Endothelial cell of umbilical vein (primary cell): ENCODE data around the gene PXYLP1. TPM values are rescaled to one million over a fixed set of nuclear protein-coding genes. Genes with fewer than 3 reads are reported as not detected.

Experiments used
- BruUV-seq: library from RNA; stranded (reverse); fragments of 400-500 nt; replicated peaks from 2 replicates; lab custom pipeline; 2021; lab: Mats Ljungman, UMichigan
- CTCF ChIA-PET: fragments of 300-600, 350-600 bp; sonication (Branson Sonifier 250); formaldehyde crosslinking; loops from one replicate; lab custom pipeline; 2021; ENCODE audit warnings: antibody characterized with exemption, inconsistent platforms; lab: Charles Lee
- POLR2A ChIA-PET: fragments of 300-600, 350-600 bp; sonication (Branson Sonifier 250); formaldehyde crosslinking; loops from one replicate; lab custom pipeline; 2021; ENCODE audit warnings: antibody characterized with exemption, inconsistent platforms; lab: Charles Lee
- DNase-seq: peaks from one replicate; pipeline ENCODE4 v3.0.0-alpha.2; 2011; ENCODE audit warnings: low read depth, low spot score
- FAIRE-seq: peaks from 2 replicates; lab custom pipeline; 2011; peaks lifted over from hg19 to GRCh38; lab: Jason Lieb, UNC
- H2AFZ ChIP-seq: 2 replicates; pipeline ENCODE4 v1.6.0; 2012; ENCODE audit warnings: low read depth, low read length, control low read depth, inconsistent platforms
- H3K27ac ChIP-seq: 2 replicates; pipeline ENCODE4 v1.5.1; 2011; ENCODE audit warnings: low read depth, mild to moderate bottlenecking, control low read depth, low read length, moderate library complexity; ENCODE audit not compliant: insufficient read depth
- H3K27me3 ChIP-seq, 2 experiments: 2 replicates each; pipeline versions ENCODE4 v1.6.0 to v1.6.1; 2011; ENCODE audit warnings: low read length in 2 of 2, mixed read lengths in 1 of 2; ENCODE audit not compliant: control insufficient read depth in 2 of 2, insufficient read depth in 2 of 2
- H3K36me3 ChIP-seq, 2 experiments: 2 replicates in 1 of 2; 3 replicates in 1 of 2; pipeline ENCODE4 v1.5.1; 2011; ENCODE audit warnings: low read length in 2 of 2, mild to moderate bottlenecking in 1 of 2, moderate library complexity in 1 of 2; ENCODE audit not compliant: control insufficient read depth in 2 of 2, insufficient read depth in 2 of 2; ENCODE audit errors: extremely low read depth in 1 of 2
- H3K4me1 ChIP-seq: 3 replicates; pipeline ENCODE4 v1.5.1; 2011; ENCODE audit warnings: mild to moderate bottlenecking, low read length; ENCODE audit not compliant: control insufficient read depth, insufficient read depth; ENCODE audit errors: extremely low read depth
- H3K4me2 ChIP-seq: 2 replicates; pipeline ENCODE4 v1.6.1; 2011; ENCODE audit warnings: low read length, control low read depth, mixed read lengths; ENCODE audit not compliant: insufficient read depth
- H3K4me3 ChIP-seq, 3 experiments: fragments of 200-600 bp in 1 of 3; sonication (generic), shearing (Covaris generic) in 1 of 3; replicated peaks in 1 of 3; 2 replicates each; pipeline ENCODE4 v1.5.1; 2011 to 2016; ENCODE audit warnings: control low read depth in 3 of 3, low read length in 3 of 3, mild to moderate bottlenecking in 2 of 3, inconsistent platforms in 1 of 3, low read depth in 1 of 3, moderate library complexity in 1 of 3; ENCODE audit not compliant: insufficient read depth in 1 of 3
- H3K79me2 ChIP-seq: 2 replicates; pipeline ENCODE4 v1.6.0; 2012; ENCODE audit warnings: low read length, inconsistent platforms; ENCODE audit not compliant: control insufficient read depth, insufficient read depth
- H3K9ac ChIP-seq: replicated peaks from 2 replicates; pipeline ENCODE3; 2011; ENCODE audit warnings: low read length, control low read depth; ENCODE audit not compliant: insufficient read depth; ENCODE audit errors: extremely low read depth
- H3K9me1 ChIP-seq: replicated peaks from 3 replicates; pipeline ENCODE4 v1.6.0; 2011; ENCODE audit warnings: mild to moderate bottlenecking, low read length; ENCODE audit not compliant: control insufficient read depth, insufficient read depth; ENCODE audit errors: extremely low read depth
- H3K9me3 ChIP-seq: replicated peaks from 2 replicates; pipeline ENCODE4 v1.5.1; 2012; ENCODE audit warnings: low read length, inconsistent platforms; ENCODE audit not compliant: control insufficient read depth, insufficient read depth
- H4K20me1 ChIP-seq: replicated peaks from 2 replicates; pipeline ENCODE3; 2011; ENCODE audit warnings: mild to moderate bottlenecking, low read length; ENCODE audit not compliant: control insufficient read depth, insufficient read depth; ENCODE audit errors: extremely low read depth
- CTCF ChIP-seq, 2 donors: IDR thresholded peaks; 1 replicate in 1 of 2; 2 replicates in 1 of 2; pipeline ENCODE4 v1.5.1; 2011; ENCODE audit warnings: low read length in 2 of 2, mild to moderate bottlenecking in 2 of 2, moderate library complexity in 2 of 2, control low read depth in 1 of 2, inconsistent platforms in 1 of 2, low read depth in 1 of 2; ENCODE audit not compliant: insufficient read depth in 1 of 2; ENCODE audit errors: extremely low read depth in 1 of 2
- EZH2 ChIP-seq: IDR thresholded peaks from 2 replicates; pipeline ENCODE4 v1.6.1; 2012; ENCODE audit warnings: borderline replicate concordance, low read depth, mild to moderate bottlenecking, moderate library complexity, low read length, inconsistent platforms; ENCODE audit not compliant: severe bottlenecking
- FOS ChIP-seq: IDR thresholded peaks from 2 replicates; pipeline ENCODE4 v1.6.1; 2011; ENCODE audit warnings: mild to moderate bottlenecking, low read length, moderate library complexity, borderline replicate concordance; ENCODE audit not compliant: insufficient read depth
- GATA2 ChIP-seq: IDR thresholded peaks from 2 replicates; pipeline ENCODE4 v1.7.0; 2011; ENCODE audit warnings: low read depth, mild to moderate bottlenecking, moderate library complexity, mixed read lengths, low read length; ENCODE audit not compliant: insufficient read length, insufficient read depth
- JUN ChIP-seq: IDR thresholded peaks from 2 replicates; pipeline ENCODE4 v1.6.1; 2011; ENCODE audit warnings: borderline replicate concordance, low read depth; ENCODE audit not compliant: insufficient read length, insufficient read depth
- MAX ChIP-seq: IDR thresholded peaks from 2 replicates; pipeline ENCODE4 v1.6.1; 2011; ENCODE audit not compliant: insufficient read depth, insufficient read length
- MYC ChIP-seq: IDR thresholded peaks from one replicate; pipeline ENCODE4 v1.6.1; 2011; ENCODE audit warnings: mild to moderate bottlenecking, low read depth, low read length
- POLR2A ChIP-seq: IDR thresholded peaks from 2 replicates; pipeline ENCODE4 v1.6.1; 2012; ENCODE audit warnings: low read depth, mild to moderate bottlenecking, control low read depth, low read length
- POLR2AphosphoS5 ChIP-seq: IDR thresholded peaks from 2 replicates; pipeline ENCODE4 v1.6.1; 2012; ENCODE audit warnings: low read depth, mild to moderate bottlenecking, control low read depth, low read length, moderate library complexity; ENCODE audit not compliant: insufficient read depth
- dilution Hi-C: fragments of 300-500 bp; cut with MboI; formaldehyde crosslinking; loops from one replicate; pipeline ENCODE4 v1.15.0; 2019; ENCODE audit warnings: low sequenced_read_pairs; ENCODE audit not compliant: extremely low pct_ligation_motif_present
- intact Hi-C: fragments of 100-400 bp; cut with micrococcal nuclease; formaldehyde crosslinking; loops from one replicate; pipeline ENCODE4 v1.10.0; 2022
- polyA plus RNA-seq, 4 experiments: library from polyadenylated mRNA; depleted of rRNA in 3 of 4; stranded (reverse) in 3 of 4; unstranded in 1 of 4; fragments of >200 nt; gene quantifications; 2 replicates each; pipeline versions ENCODE4 v1.2.1 to v1.2.3, GENCODE V29; 2011 to 2012; ENCODE audit warnings: missing spikeins in 1 of 4
- total RNA-seq: library from RNA; stranded (reverse); gene quantifications from 2 replicates; pipeline ENCODE4 v1.2.3, GENCODE V29; 2021

PXYLP1 gene
- total and polyA plus RNA-seq, 2 donors (not counting 3 experiments of a cell fraction or from before 2014, with no cell fraction given), result 0.84 to 1.7 TPM

- no peak overlapping the region for H3K4me2 ChIP-seq
- CTCF ChIA-PET, result no interaction called here
- POLR2A ChIA-PET, result interaction anchor here (0.5 kb wide), 1 partner anchor 60 kb away, joined by 6 read pairs; no protein-coding TSS in a partner anchor
Measured at GRCh38 chr3:141292356-141293058, 60.9 kb downstream of the PXYLP1 start.

More at GRCh38 chr3:141292356-141293058, 60.9 kb downstream of the PXYLP1 start:
- H3K4me3 ChIP-seq, result no peak overlapping the region
- no peak for FAIRE-seq
- H4K20me1 ChIP-seq, result no peaks in the 10 kb centered on the region
- H3K27ac ChIP-seq, result no peak overlapping the region
- TF ChIP-seq GATA2 (no peak), POLR2AphosphoS5 (no peak), MAX (no peak), MYC (no peak), FOS (no peak), CTCF (IDR thresholded peaks at IDR 0.05; ENCODE audit: extremely low read depth in 1 of 2, insufficient read depth in 1 of 2, low read depth in 1 of 2, low read length in 2 of 2) (no peak), EZH2 (no peak), POLR2A (no peak), JUN (no peak)
- no peaks in the 10 kb centered on the region for H3K9me3 ChIP-seq
- dilution Hi-C loops (no loop called here), intact Hi-C loops (no loop called here)
- no peaks in the 10 kb centered on the region for H3K36me3 ChIP-seq
- no peaks in the 10 kb centered on the region for H3K27me3 ChIP-seq
- H3K9me1 ChIP-seq, result no peaks in the 10 kb centered on the region
- H3K4me1 ChIP-seq, result peaks cover 8% of the 10 kb centered on the region
- BruUV-seq, result no TSS peak
- H3K9ac ChIP-seq, result no peak overlapping the region
- no peak overlapping the region for H2AFZ ChIP-seq
- no peaks in the 10 kb centered on the region for H3K79me2 ChIP-seq
- DNase-seq, result no peak
